HL-60 (cell line): ENCODE results near the gene DYNC1H1.

Source experiments
- CTCF ChIP-seq: IDR thresholded peaks from one replicate; pipeline ENCODE4 v1.5.1; 2011; ENCODE audit warnings: low read length, control low read depth, inconsistent platforms; ENCODE audit not compliant: insufficient read depth
- POLR2AphosphoS5 ChIP-seq: IDR thresholded peaks from 2 replicates; pipeline ENCODE4 v1.6.1; 2012; ENCODE audit warnings: low read depth
- TF ChIP-seq, protein P1 (sequence below): IDR thresholded peaks from 2 replicates; pipeline ENCODE4 v1.6.1; 2012; ENCODE audit warnings: low read depth; ENCODE audit not compliant: insufficient replicate concordance

DNA sequence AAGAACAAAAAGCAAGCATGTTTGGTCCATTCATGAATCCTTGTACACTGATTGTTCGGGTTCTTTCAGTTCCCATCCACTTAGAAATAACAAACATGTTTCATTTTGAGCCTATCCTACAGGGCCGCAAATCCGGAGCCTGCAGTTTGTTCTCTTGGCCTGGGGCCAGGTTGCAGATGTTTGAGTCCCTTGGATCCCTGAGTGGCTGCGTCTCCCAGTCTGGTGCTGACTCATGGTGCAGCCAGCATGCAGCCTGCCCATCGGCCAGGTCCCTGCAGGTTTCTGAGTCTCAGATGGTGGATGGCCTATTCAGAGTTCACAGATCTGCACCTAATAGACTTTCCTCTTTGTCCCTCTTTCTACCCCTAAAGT is 1.9 kb upstream of the DYNC1H1 start:
- TF ChIP-seq CTCF (no peak), POLR2AphosphoS5 (no peak)
- TF ChIP-seq, protein P1, sequence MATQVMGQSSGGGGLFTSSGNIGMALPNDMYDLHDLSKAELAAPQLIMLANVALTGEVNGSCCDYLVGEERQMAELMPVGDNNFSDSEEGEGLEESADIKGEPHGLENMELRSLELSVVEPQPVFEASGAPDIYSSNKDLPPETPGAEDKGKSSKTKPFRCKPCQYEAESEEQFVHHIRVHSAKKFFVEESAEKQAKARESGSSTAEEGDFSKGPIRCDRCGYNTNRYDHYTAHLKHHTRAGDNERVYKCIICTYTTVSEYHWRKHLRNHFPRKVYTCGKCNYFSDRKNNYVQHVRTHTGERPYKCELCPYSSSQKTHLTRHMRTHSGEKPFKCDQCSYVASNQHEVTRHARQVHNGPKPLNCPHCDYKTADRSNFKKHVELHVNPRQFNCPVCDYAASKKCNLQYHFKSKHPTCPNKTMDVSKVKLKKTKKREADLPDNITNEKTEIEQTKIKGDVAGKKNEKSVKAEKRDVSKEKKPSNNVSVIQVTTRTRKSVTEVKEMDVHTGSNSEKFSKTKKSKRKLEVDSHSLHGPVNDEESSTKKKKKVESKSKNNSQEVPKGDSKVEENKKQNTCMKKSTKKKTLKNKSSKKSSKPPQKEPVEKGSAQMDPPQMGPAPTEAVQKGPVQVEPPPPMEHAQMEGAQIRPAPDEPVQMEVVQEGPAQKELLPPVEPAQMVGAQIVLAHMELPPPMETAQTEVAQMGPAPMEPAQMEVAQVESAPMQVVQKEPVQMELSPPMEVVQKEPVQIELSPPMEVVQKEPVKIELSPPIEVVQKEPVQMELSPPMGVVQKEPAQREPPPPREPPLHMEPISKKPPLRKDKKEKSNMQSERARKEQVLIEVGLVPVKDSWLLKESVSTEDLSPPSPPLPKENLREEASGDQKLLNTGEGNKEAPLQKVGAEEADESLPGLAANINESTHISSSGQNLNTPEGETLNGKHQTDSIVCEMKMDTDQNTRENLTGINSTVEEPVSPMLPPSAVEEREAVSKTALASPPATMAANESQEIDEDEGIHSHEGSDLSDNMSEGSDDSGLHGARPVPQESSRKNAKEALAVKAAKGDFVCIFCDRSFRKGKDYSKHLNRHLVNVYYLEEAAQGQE: no peak
